ENCODE data around the gene EIF3D.

DNA sequence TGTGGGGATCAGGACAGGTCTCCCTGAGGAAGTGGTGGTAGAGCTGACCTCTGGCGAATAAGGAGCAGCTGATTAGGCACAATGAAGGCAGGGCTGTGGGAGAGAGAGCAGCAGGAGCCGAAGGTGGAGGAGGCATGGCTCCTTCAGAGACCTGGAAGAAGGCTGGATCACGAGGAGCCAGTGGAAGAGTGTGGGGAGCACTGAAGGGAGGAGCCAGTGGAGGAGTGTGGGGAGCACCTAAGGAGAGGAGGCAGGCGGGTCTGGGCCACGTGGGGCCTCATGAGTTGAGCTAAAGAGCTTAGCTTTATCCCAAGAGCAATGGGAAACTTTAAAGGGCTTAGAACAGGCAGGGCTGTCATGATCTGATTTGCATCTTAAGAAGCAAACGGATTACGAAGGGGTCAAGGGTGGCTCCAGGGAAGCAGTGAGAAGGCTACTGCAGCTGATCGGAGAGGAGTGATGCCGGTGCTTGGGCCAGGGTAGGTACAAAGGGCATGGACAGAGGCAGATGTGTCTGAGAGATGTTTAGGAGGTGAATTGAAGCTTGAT, 44.9 kb upstream of the EIF3D start:
- TF ChIP-seq, protein P1, sequence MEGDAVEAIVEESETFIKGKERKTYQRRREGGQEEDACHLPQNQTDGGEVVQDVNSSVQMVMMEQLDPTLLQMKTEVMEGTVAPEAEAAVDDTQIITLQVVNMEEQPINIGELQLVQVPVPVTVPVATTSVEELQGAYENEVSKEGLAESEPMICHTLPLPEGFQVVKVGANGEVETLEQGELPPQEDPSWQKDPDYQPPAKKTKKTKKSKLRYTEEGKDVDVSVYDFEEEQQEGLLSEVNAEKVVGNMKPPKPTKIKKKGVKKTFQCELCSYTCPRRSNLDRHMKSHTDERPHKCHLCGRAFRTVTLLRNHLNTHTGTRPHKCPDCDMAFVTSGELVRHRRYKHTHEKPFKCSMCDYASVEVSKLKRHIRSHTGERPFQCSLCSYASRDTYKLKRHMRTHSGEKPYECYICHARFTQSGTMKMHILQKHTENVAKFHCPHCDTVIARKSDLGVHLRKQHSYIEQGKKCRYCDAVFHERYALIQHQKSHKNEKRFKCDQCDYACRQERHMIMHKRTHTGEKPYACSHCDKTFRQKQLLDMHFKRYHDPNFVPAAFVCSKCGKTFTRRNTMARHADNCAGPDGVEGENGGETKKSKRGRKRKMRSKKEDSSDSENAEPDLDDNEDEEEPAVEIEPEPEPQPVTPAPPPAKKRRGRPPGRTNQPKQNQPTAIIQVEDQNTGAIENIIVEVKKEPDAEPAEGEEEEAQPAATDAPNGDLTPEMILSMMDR (conservative IDR thresholded peaks at IDR 0.05; ENCODE audit: low read length), result no peak
- TF ChIP-seq EZH2phosphoT487 (IDR thresholded peaks at IDR 0.05; ENCODE audit: borderline replicate concordance), result no peak

Measured in Loucy (cell line).